Measurements from ENCODE around the gene NUDT4. TPM values are rescaled to one million over a fixed set of nuclear protein-coding genes. Genes with fewer than 3 reads are reported as not detected.

The NUDT4 gene
- total RNA-seq, 1 experiment from 2014 or later: 93.8 TPM

GRCh38 chr12:93402333-93403311, 24.9 kb downstream of the NUDT4 start:
- Histone ChIP-seq H3K4me3 (ENCODE audit: low read depth, low read length, poor library complexity, severe bottlenecking) (no peak overlapping the region), H3K36me3 (ENCODE audit: insufficient read depth, low read length, poor library complexity, severe bottlenecking) (peaks cover 33% of the 10 kb centered on the region), H3K27ac (ENCODE audit: low read depth, low read length, poor library complexity, severe bottlenecking) (no peak overlapping the region), H3K27me3 (replicated peaks; ENCODE audit: insufficient read depth, low read depth, low read length, poor library complexity) (no peaks in the 10 kb centered on the region), H3K9me3 (ENCODE audit: low read depth, low read length, poor library complexity, severe bottlenecking) (no peaks in the 10 kb centered on the region), H3K4me1 (ENCODE audit: insufficient read depth, low read length, poor library complexity, severe bottlenecking) (peaks cover 14% of the 10 kb centered on the region)
- TF ChIP-seq CTCF (conservative IDR thresholded peaks at IDR 0.05; ENCODE audit: low read depth, low read length): no peak
- no peak for TF ChIP-seq EZH2 (IDR thresholded peaks at IDR 0.05; ENCODE audit: borderline replicate concordance, low read depth, low read length, poor library complexity, severe bottlenecking)
- BruUV-seq (replicated peaks): no TSS peak
- no peak for DNase-seq (ENCODE audit: low spot score)
- ChIA-PET POLR2A (ENCODE audit: low non-redundant PET) (no interaction called here), CTCF (no interaction called here)
- intact Hi-C loops (cut with micrococcal nuclease; ENCODE audit: unreplicated experiment): no loop called here

GRCh38 chr12:93403988-93404803, 26.5 kb downstream of the NUDT4 start:
- Histone ChIP-seq H3K27ac (ENCODE audit: low read depth, low read length, poor library complexity, severe bottlenecking) (peak overlapping the region; percentile 5), H3K36me3 (ENCODE audit: insufficient read depth, low read length, poor library complexity, severe bottlenecking) (peaks cover 23% of the 10 kb centered on the region)
- intact Hi-C loops (cut with micrococcal nuclease; ENCODE audit: unreplicated experiment): no loop called here

More at GRCh38 chr12:93403988-93404803, 26.5 kb downstream of the NUDT4 start:
- DNase-seq (ENCODE audit: low spot score): no peak
- BruUV-seq (replicated peaks): no TSS peak
- ChIA-PET POLR2A (ENCODE audit: low non-redundant PET) (interaction anchor here (0.6 kb wide), 1 partner anchor 24 kb away, joined by 3 read pairs; no protein-coding TSS in a partner anchor), CTCF (interaction anchor here (1.1 kb wide), 2 partner anchors 15 to 619 kb away, joined by 3 read pairs; no protein-coding TSS in a partner anchor)
- TF ChIP-seq EZH2 (IDR thresholded peaks at IDR 0.05; ENCODE audit: borderline replicate concordance, low read depth, low read length, poor library complexity, severe bottlenecking): no peak
- TF ChIP-seq CTCF (conservative IDR thresholded peaks at IDR 0.05; ENCODE audit: low read depth, low read length): no peak
- no peaks in the 10 kb centered on the region for H3K27me3 ChIP-seq (replicated peaks; ENCODE audit: insufficient read depth, low read depth, low read length, poor library complexity)
- H3K4me3 ChIP-seq (ENCODE audit: low read depth, low read length, poor library complexity, severe bottlenecking): no peak overlapping the region
- H3K9me3 ChIP-seq (ENCODE audit: low read depth, low read length, poor library complexity, severe bottlenecking): no peaks in the 10 kb centered on the region
- H3K4me1 ChIP-seq (ENCODE audit: insufficient read depth, low read length, poor library complexity, severe bottlenecking): peaks cover 21% of the 10 kb centered on the region
